ENCODE results near the gene OSBP2. TPM values are rescaled to one million over a fixed set of nuclear protein-coding genes. Genes with fewer than 3 reads are reported as not detected.
"Not testable (repeated sequence)": the region's sequence is repeated elsewhere in the genome, so short reads cannot be mapped to it uniquely, and the experiment has no call there.

Gene OSBP2
- total RNA-seq, 1 donor from 2014 or later = 0.58 TPM

- Histone ChIP-seq H3K4me3 (no peak overlapping the region), H3K36me3 (no peaks in the 10 kb centered on the region), H3F3A (ENCODE audit: low read depth) (no peaks in the 10 kb centered on the region), H3K4me1 (no peaks in the 10 kb centered on the region), H3K27ac (no peak overlapping the region), H3K9me3 (ENCODE audit: low read depth) (no peaks in the 10 kb centered on the region), H3K27me3 (no peaks in the 10 kb centered on the region), H3K9ac (no peak overlapping the region), H3K4me2 (no peak overlapping the region), H2AFZ (replicated peaks) (no peak overlapping the region), H3K79me2 (ENCODE audit: low read depth) (no peaks in the 10 kb centered on the region), H4K20me1 (ENCODE audit: low read depth) (no peaks in the 10 kb centered on the region)
- TF ChIP-seq EZH2 (IDR thresholded peaks at IDR 0.05) (no peak), EZH2phosphoT487 (IDR thresholded peaks at IDR 0.05) (no peak), CTCF (IDR thresholded peaks at IDR 0.05) (no peak)
- H3K4me1 Mint-ChIP-seq = peaks cover 2% of the 10 kb centered on the region
- H3K36me3 Mint-ChIP-seq = no peaks in the 10 kb centered on the region
- H3K4me3 Mint-ChIP-seq = no peak overlapping the region
- H3K27ac Mint-ChIP-seq = peak overlapping the region; percentile 16
- H3K9me3 Mint-ChIP-seq = no peaks in the 10 kb centered on the region
- no peak for DNase-seq (ENCODE audit: low spot score)
- H3K27me3 Mint-ChIP-seq (ENCODE audit: insufficient read depth, low read depth) = peaks cover 8% of the 10 kb centered on the region
Observed at GRCh38 chr22:30776476-30776875, 81.8 kb downstream of the OSBP2 start.

- DNase-seq (ENCODE audit: low spot score); H3K9me3 Mint-ChIP-seq; H3K4me3 Mint-ChIP-seq; H3F3A ChIP-seq (ENCODE audit: low read depth); H3K4me1 ChIP-seq; H4K20me1 ChIP-seq (ENCODE audit: low read depth); H3K36me3 Mint-ChIP-seq; H3K4me3 ChIP-seq; H3K9me3 ChIP-seq (ENCODE audit: low read depth); H3K36me3 ChIP-seq; H3K27me3 Mint-ChIP-seq (ENCODE audit: insufficient read depth, low read depth); H3K4me2 ChIP-seq; H3K79me2 ChIP-seq (ENCODE audit: low read depth); H3K27ac Mint-ChIP-seq; H2AFZ ChIP-seq (replicated peaks); H3K27me3 ChIP-seq; H3K4me1 Mint-ChIP-seq; H3K9ac ChIP-seq; H3K27ac ChIP-seq: not testable (repeated sequence)
Observed at GRCh38 chr22:30777146-30777545, 82.5 kb downstream of the OSBP2 start.

- no peak overlapping the region for H3K27ac Mint-ChIP-seq
- no peaks in the 10 kb centered on the region for H3K27me3 ChIP-seq
- TF ChIP-seq EZH2 (IDR thresholded peaks at IDR 0.05) = no peak
- TF ChIP-seq EZH2phosphoT487 (IDR thresholded peaks at IDR 0.05) = no peak
- no peak for TF ChIP-seq CTCF (IDR thresholded peaks at IDR 0.05)
- no peaks in the 10 kb centered on the region for H3K4me1 ChIP-seq
- H3K9me3 Mint-ChIP-seq = no peaks in the 10 kb centered on the region
- peaks cover 2% of the 10 kb centered on the region for H3K4me1 Mint-ChIP-seq
- H3K27me3 Mint-ChIP-seq (ENCODE audit: insufficient read depth, low read depth) = peaks cover 8% of the 10 kb centered on the region
- H3K36me3 Mint-ChIP-seq = no peaks in the 10 kb centered on the region
- H3K9ac ChIP-seq = no peak overlapping the region
- no peak overlapping the region for H3K27ac ChIP-seq
- H3F3A ChIP-seq (ENCODE audit: low read depth) = no peaks in the 10 kb centered on the region
- H2AFZ ChIP-seq (replicated peaks) = no peak overlapping the region
- no peak for DNase-seq (ENCODE audit: low spot score)
- no peaks in the 10 kb centered on the region for H3K79me2 ChIP-seq (ENCODE audit: low read depth)
- H3K4me3 ChIP-seq = no peak overlapping the region
- no peaks in the 10 kb centered on the region for H4K20me1 ChIP-seq (ENCODE audit: low read depth)
- H3K36me3 ChIP-seq = no peaks in the 10 kb centered on the region
- H3K9me3 ChIP-seq (ENCODE audit: low read depth) = no peaks in the 10 kb centered on the region
- H3K4me2 ChIP-seq = no peak overlapping the region
- no peak overlapping the region for H3K4me3 Mint-ChIP-seq
Observed at GRCh38 chr22:30777587-30777986, 82.9 kb downstream of the OSBP2 start.

- Histone ChIP-seq H3K9ac (no peak overlapping the region), H3K4me1 (no peaks in the 10 kb centered on the region), H3K79me2 (ENCODE audit: low read depth) (no peaks in the 10 kb centered on the region), H2AFZ (replicated peaks) (no peak overlapping the region), H3K36me3 (no peaks in the 10 kb centered on the region), H3K27ac (no peak overlapping the region), H3F3A (ENCODE audit: low read depth) (no peaks in the 10 kb centered on the region), H3K4me3 (no peak overlapping the region), H3K27me3 (no peaks in the 10 kb centered on the region), H4K20me1 (ENCODE audit: low read depth) (no peaks in the 10 kb centered on the region), H3K4me2 (no peak overlapping the region), H3K9me3 (ENCODE audit: low read depth) (no peaks in the 10 kb centered on the region)
- H3K27ac Mint-ChIP-seq = no peak overlapping the region
- H3K36me3 Mint-ChIP-seq = no peaks in the 10 kb centered on the region
- peaks cover 8% of the 10 kb centered on the region for H3K27me3 Mint-ChIP-seq (ENCODE audit: insufficient read depth, low read depth)
- no peak for TF ChIP-seq EZH2 (IDR thresholded peaks at IDR 0.05)
- H3K4me3 Mint-ChIP-seq = no peak overlapping the region
- H3K4me1 Mint-ChIP-seq = peaks cover 2% of the 10 kb centered on the region
- DNase-seq (ENCODE audit: low spot score) = no peak
- no peaks in the 10 kb centered on the region for H3K9me3 Mint-ChIP-seq
Observed at GRCh38 chr22:30778261-30778660, 83.6 kb downstream of the OSBP2 start.

All from neural progenitor cell (in vitro differentiated cells).